RKO (cell line): Measurements from ENCODE around the gene TSPEAR.
"Not testable (repeated sequence)": the region's sequence is repeated elsewhere in the genome, so short reads cannot be mapped to it uniquely, and the experiment has no call there.

Source experiments
- DNase-seq: peaks from one replicate; pipeline ENCODE4 v3.0.0-alpha.2; 2016; ENCODE audit warnings: low spot score

The TSPEAR gene

DNA sequence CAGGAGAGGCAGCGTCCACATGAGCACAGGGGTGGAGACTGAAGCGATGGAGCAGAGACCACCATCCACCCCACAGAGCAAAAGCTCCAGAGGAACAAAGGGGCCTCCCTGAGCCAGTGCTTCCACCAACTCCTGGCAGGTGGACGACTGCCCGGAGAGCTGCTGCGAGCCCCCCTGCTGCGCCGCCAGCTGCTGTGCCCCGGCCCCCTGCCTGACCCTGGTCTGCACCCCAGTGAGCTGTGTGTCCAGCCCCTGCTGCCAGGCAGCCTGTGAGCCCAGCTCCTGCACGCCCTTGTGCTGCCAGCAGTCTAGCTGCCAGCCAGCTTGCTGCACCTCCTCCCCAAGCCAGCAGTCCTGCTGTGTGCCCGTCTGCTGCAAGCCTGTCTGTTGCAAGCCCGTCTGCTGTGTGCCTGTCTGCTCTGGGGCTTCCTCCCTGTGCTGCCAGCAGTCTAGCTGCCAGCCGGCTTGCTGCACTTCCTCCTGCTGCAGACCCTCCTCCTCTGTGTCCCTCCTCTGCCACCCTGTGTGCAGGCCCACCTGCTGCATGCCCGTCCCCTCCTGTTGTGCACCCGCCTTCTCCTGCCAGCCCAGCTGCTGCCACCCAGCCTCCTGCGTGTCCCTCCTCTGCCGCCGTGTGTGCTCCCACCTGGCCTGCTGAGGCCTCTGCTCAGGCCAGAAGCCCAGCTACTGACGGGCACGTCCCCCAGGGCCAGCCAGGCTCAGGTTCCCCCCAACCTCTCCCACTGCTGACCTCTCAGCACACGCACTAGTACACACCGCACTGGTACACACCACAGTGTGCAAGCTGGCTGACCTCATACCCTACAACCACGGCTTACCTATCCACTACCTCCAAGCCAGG is 9.0 kb downstream of the TSPEAR start:
- DNase-seq = no peak

DNA sequence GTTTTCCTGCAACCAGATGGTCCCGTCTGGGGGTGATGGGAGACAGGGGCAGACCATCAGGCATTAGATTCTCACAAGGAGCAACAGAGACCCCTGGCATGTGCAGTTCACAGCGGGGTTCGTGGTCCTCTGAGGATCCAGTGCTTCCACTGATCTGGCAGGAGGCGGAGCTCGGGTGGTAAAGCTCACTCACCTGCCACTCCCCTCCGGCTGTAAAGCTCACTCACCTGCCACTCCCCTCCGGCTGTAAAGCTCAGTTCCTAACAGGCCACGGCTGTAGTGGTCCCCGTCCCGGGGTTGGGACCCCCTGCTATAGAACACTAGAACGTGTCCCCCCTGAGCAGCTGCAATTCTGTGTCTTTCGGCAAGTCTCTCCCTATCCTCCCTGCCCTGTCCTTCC is 9.8 kb downstream of the TSPEAR start:
- DNase-seq = no peak

DNA sequence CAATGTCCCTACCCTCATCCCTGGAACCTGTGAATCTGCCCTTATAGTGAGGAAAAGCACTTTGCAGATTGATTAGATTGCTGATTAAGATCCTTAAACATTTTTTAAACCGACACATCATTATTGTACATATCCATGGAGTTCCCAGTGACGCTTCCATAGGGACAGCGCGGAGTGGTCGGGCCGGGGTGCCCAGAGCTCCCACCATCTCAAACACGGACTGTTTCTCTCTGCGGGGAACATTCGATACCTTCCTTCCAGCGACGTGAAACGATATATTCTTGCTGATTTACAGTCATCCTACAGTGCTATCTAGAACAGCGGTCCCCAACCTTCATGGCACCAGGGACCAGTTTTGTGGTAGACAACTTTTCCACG is 10.4 kb downstream of the TSPEAR start:
- no peak for DNase-seq

DNA sequence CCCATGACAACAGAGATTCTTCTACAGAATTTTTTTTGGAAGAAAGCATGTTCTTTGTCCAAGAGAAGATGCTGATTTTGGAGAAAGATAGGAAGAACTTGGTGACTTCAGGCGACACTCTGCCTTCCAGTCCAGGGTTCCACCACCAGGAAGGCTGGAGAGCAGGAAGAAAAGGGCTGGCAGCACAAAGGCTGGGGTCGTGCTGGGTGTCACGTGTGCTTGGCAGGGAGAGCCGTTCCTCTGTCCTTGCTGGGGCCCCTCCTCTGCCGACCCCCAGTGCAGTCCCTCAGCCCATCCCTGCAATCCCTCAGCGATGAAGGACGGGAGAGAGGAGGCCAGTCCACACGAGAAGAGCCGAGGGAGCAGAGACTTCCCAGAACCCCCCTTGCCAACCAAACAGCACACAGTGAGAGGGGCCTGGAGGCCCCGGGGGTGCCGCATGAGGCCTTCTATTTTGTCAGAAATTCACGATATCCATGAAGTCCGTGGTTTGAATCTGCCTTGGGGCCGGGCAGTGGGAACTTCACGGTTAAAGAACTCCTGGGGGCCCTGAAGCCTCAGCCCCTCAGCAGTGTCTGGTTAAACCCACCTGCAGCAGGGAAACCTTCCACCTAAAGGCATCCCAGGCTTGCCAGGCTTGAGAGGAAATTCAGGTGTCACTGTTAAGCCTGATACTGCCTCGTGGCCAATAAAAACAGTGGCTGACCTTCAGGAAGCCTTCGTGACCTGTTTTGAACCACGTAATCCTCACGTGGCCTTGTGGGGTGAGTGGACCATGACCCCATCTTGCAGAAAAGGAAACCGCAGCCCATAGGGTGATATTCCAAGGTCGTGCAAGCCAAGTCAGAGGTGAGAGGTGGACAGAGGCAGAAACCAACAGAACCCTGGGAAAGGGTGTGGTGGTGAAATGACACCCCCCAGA is 11.0 kb downstream of the TSPEAR start:
- no peak for DNase-seq

DNA sequence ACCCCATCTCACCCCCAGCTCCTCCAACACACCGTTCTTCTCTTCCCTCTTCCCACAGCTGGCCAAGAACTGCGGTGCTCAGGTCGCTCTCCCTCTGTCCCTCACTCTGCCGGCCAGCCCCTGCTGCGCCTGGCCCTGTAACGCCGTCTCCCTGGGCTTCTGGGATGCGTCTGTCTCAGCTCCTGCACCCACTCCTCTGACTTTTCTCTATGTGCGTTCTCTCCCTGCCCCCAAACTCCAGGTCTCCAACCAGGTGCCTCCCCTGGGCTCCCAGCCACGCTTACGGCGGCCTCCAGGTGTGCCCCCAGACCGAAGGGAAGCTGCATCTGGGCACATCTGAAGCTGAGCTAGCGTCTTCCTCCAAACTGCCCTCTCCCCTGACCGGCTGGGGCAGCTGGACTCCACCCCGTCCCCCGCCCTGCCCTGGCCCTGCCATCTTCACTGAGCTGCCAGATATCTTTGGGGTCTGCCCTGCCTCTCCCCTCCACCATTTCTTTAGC is 11.8 kb downstream of the TSPEAR start:
- DNase-seq = no peak

DNA sequence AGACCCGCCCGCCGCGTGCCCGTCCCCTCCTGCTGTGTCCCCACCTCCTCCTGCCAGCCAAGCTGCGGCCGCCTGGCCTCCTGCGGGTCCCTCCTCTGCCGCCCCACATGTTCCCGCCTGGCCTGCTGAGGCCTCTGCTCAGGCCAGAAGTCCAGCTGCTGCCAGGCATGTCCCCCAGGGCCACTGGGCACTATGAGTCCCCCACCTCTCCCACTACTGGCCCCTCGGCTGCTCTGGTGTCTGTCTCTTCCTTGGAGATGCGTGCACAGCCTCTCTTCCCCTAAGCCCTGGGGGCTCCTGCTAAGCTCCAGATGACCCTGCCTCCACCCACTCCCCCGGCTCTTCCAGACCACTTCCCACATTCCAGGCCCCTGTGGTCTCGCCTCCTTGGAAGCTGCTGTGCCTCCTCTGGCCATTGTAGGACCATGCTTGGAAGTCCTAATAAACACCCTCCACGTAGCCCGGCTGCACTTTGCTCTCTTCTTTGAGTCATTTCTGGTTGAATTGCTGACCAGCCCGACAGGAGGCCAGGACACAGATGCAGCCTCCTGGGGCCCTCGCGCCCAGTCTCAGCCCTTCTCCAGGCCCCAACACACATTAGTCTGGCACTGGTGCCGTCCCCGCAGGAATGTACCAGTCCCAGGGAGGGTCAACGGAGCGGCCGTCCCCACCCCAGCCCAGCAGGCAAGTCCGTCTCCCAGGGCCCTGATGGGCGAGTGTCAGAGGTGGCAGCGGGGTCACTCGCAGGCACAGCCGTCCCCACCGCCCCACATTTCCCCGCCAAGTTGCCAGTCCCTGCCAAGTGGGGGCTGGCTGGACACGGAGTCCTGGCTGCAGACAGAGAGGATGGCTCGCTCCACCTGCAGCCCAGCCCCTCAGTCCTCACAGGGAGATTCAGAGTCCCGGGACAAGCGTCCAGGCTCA is 13.3 kb downstream of the TSPEAR start:
- DNase-seq = no peak

DNA sequence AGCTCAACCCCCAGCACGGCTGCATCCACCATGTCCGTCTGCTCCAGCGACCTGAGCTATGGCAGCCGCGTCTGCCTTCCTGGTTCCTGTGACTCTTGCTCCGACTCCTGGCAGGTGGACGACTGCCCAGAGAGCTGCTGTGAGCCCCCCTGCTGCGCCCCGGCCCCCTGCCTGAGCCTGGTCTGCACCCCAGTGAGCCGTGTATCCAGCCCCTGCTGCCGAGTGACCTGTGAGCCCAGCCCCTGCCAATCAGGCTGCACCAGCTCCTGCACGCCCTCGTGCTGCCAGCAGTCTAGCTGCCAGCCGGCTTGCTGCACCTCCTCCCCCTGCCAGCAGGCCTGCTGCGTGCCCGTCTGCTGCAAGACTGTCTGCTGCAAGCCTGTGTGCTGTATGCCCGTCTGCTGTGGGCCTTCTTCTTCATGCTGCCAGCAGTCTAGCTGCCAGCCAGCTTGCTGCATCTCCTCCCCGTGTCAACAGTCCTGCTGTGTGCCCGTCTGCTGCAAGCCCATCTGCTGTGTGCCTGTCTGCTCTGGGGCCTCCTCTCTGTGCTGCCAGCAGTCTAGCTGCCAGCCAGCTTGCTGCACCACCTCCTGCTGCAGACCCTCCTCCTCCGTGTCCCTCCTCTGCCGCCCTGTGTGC is 14.1 kb downstream of the TSPEAR start, which contains the start of gene KRTAP10-12:
Gene KRTAP10-12, plus strand, starts transcription at position 1 of the 639 bp plus-strand sequence. Its CDS starts 30 bp downstream, at position 31.
- not testable (repeated sequence) for DNase-seq

DNA sequence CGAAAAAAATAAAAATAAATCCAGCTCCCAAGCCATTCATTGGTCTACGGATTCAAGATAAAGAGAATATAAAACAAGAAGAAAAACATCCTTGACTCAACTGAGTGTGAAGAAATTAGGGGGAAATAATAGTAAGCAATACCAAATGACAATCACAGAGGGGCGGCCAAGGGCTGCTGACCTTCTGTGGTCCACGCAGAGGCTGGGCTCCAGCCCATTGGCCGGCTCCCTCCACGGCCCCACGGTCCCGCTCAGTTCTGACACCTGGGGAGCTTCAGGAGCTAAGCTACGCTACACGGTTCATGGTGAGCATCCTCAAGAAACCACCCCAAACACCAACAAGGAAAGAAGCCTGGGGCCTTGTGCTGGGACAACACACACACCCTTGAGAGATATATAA is 14.8 kb downstream of the TSPEAR start:
- no peak for DNase-seq

DNA sequence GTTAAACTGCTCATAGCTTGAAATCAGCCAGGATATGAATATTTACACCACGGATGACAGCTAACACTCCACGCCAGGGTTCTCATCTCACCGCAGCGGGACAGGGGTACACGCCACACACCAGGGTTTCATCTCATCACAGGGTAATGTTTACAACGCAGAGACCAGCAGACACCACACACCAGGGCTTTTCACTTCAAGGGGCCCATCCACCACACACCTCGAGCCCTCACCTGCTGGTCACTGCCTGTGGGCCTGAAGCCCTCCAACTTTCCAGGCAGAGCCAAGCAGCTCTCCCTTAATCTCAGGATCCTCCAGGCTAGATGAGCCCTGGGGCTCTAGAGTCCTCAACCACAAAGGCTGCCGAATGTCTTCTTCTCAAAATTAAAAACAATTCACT is 15.7 kb downstream of the TSPEAR start:
- no peak for DNase-seq

DNA sequence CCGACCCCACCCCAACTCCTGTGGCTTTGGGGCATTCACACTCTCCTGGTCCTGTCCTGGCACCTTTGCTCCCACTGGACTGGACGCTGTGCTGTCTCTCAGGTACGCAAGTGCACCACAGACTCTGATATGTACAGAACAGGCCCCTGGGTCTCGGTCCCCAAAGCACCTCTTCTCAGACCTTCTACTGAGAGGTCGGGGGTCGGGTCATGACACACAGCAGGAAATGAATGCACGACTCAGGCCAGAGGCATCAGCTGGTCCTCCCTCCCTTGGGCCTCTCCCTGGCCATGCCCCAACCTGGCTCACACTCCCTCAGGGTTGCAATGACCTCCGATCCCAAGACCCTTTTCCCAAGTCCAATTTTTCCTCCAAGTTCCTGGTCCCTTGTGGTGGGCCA is 16.2 kb downstream of the TSPEAR start:
- no peak for DNase-seq

DNA sequence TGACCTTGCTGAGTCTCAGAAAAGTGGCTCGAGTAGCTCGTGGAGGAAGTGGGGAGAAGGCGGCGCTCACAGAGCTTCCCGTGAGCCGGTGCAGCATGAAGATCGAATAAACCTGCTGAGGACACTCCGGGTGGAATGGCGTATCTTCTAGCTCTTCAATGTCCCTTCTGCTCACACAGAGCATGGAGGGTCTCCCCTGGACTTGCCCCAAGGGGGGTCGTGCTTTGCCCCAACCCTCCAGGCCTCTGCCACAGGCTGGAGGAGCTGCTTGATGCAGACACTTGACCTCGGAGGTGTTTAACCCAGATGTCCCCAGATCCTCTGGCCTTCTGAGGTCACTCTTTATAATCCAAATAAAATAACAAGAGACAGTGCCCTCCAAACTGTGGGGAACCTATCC is 16.6 kb downstream of the TSPEAR start:
- no peak for DNase-seq

DNA sequence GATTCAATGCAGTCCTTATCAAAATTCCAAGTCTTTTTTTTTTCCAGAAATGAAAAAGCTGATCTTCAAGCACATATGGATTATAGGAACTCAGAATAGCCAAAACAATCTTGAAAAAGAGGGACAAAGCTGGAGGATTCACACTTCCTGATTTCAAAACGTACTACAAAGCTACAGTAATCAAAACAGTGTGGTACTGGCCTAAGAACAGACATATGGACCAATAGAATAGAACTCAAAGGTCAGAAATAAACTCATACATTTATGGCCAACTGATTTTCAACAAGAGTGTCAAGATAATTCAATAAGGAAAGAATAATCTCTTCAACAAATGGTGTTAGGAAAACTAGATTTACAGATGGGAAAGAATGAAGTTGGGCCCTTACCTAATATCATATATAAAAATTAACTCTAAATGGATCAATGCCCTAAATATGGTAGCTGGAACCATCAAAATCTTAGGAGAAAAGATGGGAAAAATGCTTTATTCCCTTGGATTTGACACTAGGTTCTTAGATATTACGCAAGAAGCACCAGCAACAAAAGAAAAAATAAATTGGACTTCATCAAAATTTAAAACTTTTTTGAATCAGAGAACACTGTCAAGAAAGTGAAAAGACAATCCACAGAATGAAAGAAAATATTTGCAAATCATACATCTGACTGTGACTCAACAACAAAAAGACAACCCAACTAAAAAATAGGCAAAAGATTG is 18.4 kb downstream of the TSPEAR start:
- no peak for DNase-seq

DNA sequence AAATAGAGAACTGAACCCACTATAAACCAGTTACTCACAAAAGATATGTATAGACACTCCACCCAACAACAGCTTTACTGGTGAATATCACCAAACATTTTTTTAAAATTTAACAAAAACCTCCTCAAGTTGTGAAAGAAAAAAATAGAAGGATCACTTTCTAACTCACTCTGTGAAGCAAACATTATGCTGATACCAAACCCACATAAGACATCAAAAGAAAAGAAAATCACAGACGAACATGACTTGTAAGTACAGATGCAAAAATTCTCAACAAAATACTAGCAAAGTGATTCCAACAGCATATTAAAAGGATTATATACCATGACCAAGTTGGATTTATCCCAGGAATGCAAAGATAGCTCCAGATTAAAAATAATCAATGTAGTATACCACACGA is 19.7 kb downstream of the TSPEAR start:
- no peak for DNase-seq

DNA sequence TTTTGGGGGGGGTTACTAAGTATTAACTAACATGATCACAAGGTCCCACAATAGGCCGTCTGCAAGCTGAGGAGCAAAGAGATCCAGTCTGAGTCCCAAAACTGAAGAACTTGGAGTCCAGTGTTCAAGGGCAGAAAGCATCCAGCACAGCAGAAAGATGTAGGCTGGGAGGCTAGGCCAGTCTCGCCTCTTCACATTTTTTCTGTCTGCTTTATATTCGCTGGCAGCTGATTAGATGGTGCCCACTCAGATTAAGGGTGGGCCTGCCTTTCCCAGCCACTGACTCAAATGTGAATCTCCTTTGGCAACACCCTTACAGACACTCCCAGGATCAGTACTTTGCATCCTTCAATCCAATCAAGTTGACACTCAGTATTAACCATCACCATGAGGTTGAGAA is 21.6 kb downstream of the TSPEAR start:
- DNase-seq = not testable (repeated sequence)

DNA sequence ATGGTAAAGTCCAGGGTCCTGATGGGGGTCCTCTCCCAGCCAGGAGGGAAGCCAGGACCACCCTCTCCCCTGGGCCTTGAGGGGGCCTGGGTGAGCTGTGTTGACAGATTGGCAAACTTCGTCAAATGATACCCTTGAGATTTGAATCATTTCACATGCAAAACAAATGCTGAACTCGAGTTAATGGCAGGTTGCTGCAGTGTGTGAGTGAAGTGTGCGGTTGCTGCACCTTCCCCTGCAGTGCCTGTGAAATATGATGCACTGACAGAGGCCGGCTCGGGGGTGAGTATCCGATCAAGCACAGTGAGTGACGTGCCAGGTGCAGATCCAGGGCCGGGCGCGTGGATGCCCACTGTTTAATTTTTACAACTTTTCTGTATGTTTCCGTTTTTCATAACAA is 23.7 kb downstream of the TSPEAR start:
- no peak for DNase-seq

DNA sequence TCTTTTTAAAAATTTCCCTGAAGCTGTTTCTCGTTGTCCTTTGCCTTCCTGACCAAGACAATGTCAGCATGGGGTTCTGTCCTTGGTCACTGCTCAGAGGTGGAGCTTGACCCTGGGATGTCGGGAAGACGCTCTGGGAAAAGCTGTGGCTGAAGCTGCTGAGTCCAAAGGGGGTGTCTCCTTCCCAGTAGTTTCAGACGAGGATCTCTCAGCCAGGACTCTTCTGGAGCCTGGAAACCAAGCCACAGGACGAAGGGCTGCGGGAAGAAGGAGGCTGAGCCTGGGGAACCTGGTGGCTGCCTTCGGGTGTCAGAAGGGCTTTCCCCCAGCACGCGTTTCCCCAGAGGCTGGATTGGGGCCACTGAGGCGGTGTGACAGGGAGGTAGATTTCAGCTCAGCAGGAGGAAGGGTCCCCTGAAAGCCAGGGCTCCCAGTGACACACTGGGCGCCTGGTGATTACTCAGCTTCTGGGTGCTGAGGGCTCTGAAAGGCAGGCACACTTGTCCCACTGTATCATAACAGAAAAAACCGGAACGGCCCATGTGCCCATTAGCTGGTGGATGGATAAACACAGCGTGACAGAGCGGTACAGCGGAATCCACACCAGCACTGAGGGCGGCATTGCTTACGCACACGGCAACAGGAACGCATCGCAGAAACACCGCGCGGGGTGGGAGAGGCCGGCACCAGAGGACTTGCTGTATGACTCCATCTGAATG is 24.4 kb downstream of the TSPEAR start:
- DNase-seq = no peak

DNA sequence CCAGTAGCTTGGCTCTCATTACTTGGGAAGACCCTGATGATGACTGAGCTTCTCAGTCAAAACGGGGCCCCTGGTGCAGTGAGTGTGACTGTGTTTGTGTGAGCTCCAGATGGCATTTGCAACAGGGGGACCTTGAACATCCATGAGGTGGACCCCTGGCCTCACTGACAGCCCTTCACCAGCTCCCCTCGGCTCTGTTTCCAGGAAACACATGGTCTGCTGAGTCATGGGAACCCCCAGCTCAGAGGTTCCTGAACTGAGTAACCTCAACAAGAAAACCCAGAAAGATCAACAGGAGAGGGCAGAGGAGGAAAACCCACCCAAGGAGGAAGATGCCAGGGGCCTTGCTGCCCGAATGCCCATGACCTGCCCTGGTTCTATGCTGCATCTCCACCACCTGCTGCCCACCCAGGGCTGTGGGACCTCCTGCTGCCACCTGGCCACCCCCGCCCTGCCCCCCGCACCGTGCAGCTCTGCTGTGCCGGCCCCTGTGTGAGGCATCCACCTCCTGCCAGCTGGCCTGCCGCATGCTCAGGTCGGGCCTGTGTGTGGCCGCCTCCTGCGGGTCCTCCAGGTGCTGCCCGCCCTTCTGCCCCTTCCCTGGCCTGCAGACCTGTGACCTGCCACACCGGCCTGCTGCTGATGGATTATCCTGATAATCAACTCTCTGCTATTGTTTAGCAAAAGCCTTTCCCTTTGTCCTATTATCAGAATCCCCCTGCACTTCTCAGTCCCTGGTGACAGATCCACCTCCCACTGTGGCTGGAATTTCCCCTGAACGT is 25.2 kb downstream of the TSPEAR start:
- DNase-seq = no peak

DNA sequence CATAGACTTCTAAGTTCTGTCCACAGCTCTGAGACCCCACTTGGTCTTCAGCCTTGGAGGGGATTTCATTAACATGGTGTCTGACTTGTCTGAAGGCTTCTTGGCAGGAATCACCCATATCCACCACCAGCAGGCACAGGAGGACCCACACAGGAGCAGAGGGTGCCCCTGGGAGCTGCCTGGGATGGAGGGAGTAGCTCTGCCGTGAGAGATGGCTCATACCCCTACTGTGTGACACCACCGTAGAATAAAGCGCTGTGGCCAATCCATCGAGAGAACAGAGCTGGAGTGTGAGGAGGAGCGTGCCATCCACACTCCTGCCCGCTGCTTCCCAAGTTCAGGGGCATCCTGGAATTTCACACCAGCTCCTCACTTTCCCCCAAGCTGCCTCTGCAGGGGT is 26.3 kb downstream of the TSPEAR start:
- not testable (repeated sequence) for DNase-seq

DNA sequence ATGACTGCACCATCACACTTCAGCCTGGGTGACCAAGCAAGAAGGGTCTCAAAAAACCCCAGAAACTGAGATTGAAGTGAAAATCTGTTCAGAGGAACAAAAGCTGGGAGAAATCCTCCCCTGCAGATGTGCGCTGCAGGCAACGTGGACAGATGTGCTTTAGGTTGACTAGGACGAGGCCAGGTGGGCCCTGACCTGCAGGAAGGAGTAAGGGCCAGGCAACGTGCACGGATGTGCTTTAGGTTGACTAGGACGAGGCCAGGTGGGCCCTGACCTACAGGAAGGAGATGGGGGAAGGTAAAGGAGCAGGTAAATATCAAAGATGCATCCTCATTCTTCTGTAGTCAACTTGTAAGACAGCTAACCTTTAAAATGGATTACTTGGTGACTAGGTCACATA is 26.9 kb downstream of the TSPEAR start:
- DNase-seq = no peak
